A673 (cell line): ENCODE results near the gene ARHGAP6.

ENCODE experiments used
- CTCF ChIP-seq: fragments of 300-800, 200-600 bp; sonication (generic); conservative IDR thresholded peaks from 2 replicates; pipeline ENCODE4 v1.5.1; 2017; ENCODE audit warnings: low read depth, mild to moderate bottlenecking, antibody characterized with exemption, low read length, moderate library complexity, mixed read lengths
- EZH2 ChIP-seq: fragments of 200-600 bp; sonication (generic); IDR thresholded peaks from 2 replicates; pipeline ENCODE4 v1.6.1; 2017; ENCODE audit warnings: borderline replicate concordance, low read depth, mild to moderate bottlenecking, mixed read lengths, antibody characterized with exemption, low read length; ENCODE audit not compliant: poor library complexity, severe bottlenecking

- TF ChIP-seq CTCF (no peak), EZH2 (no peak)
Measured at GRCh38 chrX:11406109-11406765, 259.5 kb downstream of the ARHGAP6 start.
